HG03280 (cell line): ENCODE results near the gene FOSL2.

Experiments used
- ATAC-seq: cut with Tn5 transposase; IDR thresholded peaks from one replicate; pipeline ENCODE4 v1.9.1; 2021; ENCODE audit warnings: mild to moderate bottlenecking, moderate library complexity; ENCODE audit not compliant: unreplicated experiment

Gene FOSL2

DNA sequence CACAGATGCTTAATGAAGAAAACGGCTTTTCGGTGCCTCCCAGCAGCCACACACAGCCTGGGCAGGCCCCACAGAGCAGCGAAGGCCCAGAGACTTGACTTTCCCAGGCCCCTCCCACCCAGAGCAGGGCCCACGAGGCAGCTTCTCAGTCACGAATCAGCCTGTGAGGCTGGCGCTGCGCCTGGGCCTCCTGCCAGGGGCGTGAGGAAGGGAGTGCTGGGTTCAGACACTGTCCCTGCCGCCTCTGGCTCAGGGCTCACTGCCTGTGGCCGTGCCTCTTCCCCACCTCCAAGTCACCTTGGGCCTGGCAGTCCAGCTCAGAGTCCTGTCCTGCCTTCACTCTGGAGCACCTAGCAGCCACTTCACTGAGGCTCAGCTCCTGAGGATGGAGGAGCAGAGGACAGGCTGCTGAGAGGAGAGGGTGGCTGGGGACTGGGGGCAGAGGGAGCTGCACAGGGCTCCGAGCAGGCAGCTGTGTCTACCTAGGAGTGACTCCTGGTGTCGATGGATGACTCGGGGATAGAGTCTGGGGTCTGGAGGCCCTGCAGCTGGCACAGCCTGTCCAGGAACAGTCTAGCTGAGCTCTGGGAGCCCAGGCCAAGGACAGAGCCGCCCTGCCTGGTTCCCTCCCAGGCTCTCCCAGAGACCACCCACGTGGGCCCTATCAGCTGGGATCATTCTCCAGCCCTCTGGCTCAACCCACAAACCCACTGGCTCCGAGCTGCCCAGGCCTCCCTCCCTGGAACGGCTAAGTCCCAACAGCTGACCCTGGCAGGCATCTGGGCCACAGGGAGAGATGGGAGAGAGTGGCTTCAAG is 36.4 kb upstream of the FOSL2 start:
- no peak for ATAC-seq

GRCh38 chr2:28357055-28357454 is 35.6 kb upstream of the FOSL2 start:
- no peak for ATAC-seq

GRCh38 chr2:28357948-28358667 is 34.5 kb upstream of the FOSL2 start:
- ATAC-seq: no peak

- ATAC-seq: no peak
Measured at GRCh38 chr2:28358668-28359201, 33.9 kb upstream of the FOSL2 start.

DNA sequence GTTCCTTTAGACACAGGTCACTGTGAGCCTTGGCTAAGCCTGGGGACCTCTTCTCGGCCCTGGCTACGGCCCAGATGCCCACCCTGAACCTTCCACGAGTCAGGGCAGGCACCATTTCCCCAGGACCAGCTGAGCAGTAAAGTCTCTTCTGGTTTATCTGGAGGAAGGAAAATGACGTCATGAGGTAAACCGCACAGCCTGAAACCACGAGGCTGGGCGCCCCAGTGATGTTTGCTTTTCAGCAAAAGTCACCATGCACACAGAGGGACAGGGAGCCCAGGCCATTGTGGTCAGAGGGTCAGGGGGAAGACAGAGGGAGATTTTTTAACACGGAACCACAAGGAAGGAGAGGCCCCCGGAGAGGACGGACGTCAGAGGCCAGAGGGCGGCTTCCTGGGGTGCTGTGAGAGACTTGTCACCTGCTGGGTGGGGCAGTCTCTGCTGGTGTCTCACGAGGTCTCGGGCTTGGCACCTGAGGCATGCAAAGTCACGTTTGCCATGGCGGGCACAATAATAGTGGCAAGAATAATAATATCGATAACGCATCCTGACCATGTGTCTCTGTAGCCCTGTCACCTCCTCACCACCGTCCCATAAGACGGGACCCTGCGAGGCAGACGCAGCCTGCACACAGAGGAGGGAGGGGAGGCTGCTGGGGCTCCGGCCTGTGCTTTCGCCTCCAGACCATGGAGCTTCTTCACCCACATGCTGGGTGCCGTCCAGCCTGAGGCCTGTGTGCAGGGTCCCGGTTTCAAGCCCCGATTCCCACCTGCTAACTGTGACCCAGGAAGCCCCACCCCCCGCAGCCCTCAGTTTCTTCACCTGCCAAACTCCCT is 33.2 kb upstream of the FOSL2 start:
- peak; percentile 77 for ATAC-seq

GRCh38 chr2:28360058-28360717 is 32.5 kb upstream of the FOSL2 start:
- no peak for ATAC-seq

GRCh38 chr2:28360718-28361293 is 31.9 kb upstream of the FOSL2 start:
- ATAC-seq: no peak

DNA sequence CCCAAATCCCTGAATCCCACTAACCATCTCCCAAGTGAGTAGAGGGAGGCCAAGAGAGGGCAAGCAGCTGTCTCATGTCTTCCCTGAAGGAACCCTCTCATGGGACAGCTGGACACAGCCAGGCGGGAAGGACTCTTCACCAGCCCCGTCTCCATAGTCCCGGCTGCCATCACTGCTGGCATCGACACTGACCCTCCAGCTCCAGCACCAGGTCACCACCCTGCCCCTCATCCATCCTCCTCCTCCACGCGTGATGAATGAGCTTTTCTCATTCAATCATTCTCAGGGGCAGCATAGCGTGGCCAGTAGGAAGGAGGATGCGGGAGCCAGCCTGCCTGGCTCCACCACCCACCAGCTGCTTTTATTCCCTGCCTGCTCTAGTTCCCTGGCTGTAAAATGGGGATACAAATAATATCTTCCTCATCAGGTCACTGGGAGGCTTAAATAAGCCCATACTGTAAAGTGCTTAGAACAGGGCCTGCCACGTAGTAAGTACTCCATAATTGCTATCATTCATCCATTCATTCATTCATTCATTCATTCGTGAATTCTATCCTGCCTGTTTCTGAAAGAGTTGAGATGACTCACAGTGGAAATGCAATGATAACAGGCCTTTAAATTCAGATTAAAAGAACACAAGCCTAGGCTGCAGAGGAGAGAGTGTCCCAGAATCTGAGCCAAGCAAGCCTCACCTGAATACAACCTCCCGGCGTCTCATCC is 30.5 kb upstream of the FOSL2 start:
- no peak for ATAC-seq

- no peak for ATAC-seq
Measured at GRCh38 chr2:28362991-28363521, 29.6 kb upstream of the FOSL2 start.

DNA sequence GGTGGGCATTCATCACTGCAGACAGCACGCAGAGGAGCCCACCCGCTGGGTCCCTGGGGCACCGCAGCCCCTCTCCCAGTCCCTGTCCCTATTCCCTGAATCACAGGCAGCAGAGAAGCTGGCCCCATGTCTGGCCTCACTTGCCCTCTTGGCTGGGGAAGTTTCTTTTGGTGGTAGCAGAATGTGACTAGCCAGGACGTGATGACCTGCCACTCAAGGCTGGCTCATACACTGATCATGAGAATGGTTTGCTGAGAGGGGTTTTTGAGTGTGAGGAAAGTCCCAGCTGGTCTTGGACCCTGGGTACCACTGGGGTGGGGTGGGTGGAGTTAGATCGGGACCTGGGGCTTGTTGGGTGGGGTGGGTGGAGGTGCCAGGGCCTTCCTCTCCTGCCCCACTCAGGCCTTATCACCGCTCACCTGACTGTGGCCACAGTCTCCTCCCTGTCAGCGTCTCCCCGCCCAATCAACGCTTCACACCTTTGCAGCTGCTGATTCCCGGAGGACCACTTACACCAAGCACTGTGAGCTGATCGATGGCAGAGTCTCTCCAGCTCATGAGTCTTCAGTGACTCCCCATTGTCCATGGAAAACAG is 28.9 kb upstream of the FOSL2 start:
- ATAC-seq: no peak

DNA sequence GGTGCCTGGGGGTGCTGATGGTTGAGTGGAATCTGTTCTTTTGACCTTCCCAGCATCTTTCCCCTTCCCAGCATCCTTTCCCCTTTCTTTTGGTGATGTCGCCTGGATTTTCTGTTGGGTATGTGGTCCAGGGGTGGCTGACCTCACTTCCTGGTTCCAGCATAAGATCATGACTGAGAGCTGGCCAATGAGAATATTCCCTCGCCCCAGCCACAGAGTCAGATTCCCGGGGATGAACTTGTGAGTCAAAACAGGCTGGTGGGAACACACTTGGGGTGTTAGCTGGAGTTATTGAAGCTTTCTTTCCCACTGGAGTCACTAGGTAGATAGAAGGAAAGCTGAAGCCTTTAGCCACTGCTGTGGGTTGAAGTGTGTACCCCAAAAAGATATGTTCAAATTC is 28.0 kb upstream of the FOSL2 start:
- ATAC-seq: no peak

GRCh38 chr2:28365158-28365557 is 27.5 kb upstream of the FOSL2 start:
- ATAC-seq: no peak

GRCh38 chr2:28366149-28366495 is 26.5 kb upstream of the FOSL2 start:
- no peak for ATAC-seq

GRCh38 chr2:28366496-28367282 is 26.0 kb upstream of the FOSL2 start:
- ATAC-seq: no peak

DNA sequence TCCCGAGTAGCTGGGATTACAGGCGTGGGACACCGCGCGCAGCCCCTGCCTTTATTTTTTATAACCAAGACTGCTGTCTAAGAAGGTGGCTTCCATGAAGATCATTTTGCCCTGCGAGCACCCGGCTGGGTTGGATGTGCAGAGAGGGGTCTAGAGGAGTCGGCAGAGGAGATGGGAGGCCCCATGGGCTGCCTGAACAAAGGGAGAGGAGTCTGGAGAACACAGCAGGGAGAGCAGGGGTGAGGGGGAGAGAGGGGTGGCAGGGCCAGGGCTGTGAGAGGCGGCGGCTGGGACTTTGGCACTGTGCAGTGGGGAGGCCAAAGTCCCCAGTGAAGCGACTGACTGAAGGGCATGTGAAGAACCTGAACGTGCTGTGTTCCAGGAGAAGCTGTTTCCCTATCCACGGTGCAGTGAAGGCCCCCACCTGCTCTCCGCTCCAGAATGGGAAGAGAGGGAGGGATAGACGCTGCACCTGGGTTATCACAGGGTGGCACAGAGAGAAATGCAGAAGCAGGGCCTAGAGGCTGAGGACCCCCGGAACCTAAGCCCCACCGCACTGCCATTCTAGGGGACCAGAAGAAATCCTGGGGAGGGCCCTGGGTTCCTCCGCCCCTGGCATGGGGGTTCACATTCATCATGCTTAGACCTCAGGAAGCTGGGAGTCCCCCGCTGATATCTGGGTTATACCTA is 24.8 kb upstream of the FOSL2 start:
- no peak for ATAC-seq

- no peak for ATAC-seq
Measured at GRCh38 chr2:28368357-28368798, 24.3 kb upstream of the FOSL2 start.

GRCh38 chr2:28369358-28369757 is 23.3 kb upstream of the FOSL2 start:
- no peak for ATAC-seq

- no peak for ATAC-seq
Measured at GRCh38 chr2:28370354-28370753, 22.3 kb upstream of the FOSL2 start.
